OCI-LY7 (cell line): ENCODE measurements around the gene HAT1.

ENCODE experiments used
- CTCF ChIP-seq: fragments of 200-600 bp; sonication (generic); conservative IDR thresholded peaks from 2 replicates; pipeline ENCODE4 v1.5.1; 2014; ENCODE audit warnings: mild to moderate bottlenecking, antibody characterized with exemption, low read length, moderate library complexity, mixed read lengths
- EZH2phosphoT487 ChIP-seq: fragments of 200-600 bp; sonication (generic); IDR thresholded peaks from 2 replicates; pipeline ENCODE4 v1.6.1; 2018; ENCODE audit warnings: low read depth, borderline replicate concordance, mild to moderate bottlenecking, mixed run types, antibody characterized with exemption, low read length, moderate library complexity, mixed read lengths

DNA sequence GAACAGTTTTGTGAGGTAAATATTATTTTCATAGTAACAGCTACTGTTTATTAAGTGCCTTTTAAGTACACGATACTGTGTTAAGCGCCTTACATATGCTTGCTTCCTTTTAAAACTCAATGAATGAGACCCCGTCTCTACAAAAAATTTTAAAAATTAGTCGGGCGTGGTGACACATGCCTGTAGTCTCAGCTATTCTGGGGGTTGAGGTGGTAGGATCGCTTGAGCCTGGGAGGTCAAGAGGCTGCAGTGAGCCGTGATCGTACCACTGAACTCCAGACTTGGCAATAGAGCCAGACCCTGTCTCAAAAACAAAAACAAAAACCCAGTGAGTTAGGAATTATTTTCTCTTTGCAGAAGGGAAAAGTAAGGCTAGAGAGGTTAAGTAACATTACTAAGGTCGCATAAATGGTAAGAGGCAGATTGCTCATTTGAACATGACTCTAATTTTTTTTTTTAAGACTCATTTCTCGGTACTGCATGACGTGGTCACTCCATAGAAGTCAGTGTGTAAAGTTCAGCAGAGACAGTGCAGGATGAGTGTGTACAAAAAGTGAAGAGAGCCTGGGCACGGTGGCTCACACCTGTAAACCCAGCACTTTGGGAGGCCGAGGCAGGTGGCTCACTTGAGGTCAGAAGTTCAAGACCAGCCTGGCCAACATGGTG lies 78.6 kb downstream of the HAT1 start:
- TF ChIP-seq CTCF, result no peak
- TF ChIP-seq EZH2phosphoT487, result no peak
